ENCODE data around the gene FAM76B.

FAM76B gene

GRCh38 chr11:95739108-95739938, 50.3 kb downstream of the FAM76B start:
- TF ChIP-seq SIN3A (IDR thresholded peaks at IDR 0.05; ENCODE audit: borderline replicate concordance, insufficient read depth, low read length): no peak
- no peak for TF ChIP-seq REST (IDR thresholded peaks at IDR 0.05; ENCODE audit: insufficient read depth in 1 of 2, low read depth in 2 of 2, low read length in 2 of 2)
- no peak for TF ChIP-seq FOXP2 (optimal IDR thresholded peaks at IDR 0.05; ENCODE audit: borderline replicate concordance, extremely low read depth, extremely low read length, insufficient read depth)
- no peak for TF ChIP-seq TAF1 (IDR thresholded peaks at IDR 0.05; ENCODE audit: borderline replicate concordance, insufficient read depth, low read length)
- TF ChIP-seq POLR2AphosphoS5 (IDR thresholded peaks at IDR 0.05; ENCODE audit: low read depth, low read length): no peak

GRCh38 chr11:95736809-95737208, 52.8 kb downstream of the FAM76B start:
- TF ChIP-seq FOXP2 (optimal IDR thresholded peaks at IDR 0.05; ENCODE audit: borderline replicate concordance, extremely low read depth, extremely low read length, insufficient read depth): no peak
- TF ChIP-seq REST (IDR thresholded peaks at IDR 0.05; ENCODE audit: insufficient read depth in 1 of 2, low read depth in 2 of 2, low read length in 2 of 2): no peak
- TF ChIP-seq SIN3A (IDR thresholded peaks at IDR 0.05; ENCODE audit: borderline replicate concordance, insufficient read depth, low read length): no peak
- no peak for TF ChIP-seq POLR2AphosphoS5 (IDR thresholded peaks at IDR 0.05; ENCODE audit: low read depth, low read length)
- no peak for TF ChIP-seq TAF1 (IDR thresholded peaks at IDR 0.05; ENCODE audit: borderline replicate concordance, insufficient read depth, low read length)

- no peak for TF ChIP-seq POLR2AphosphoS5 (IDR thresholded peaks at IDR 0.05; ENCODE audit: low read depth, low read length)
- TF ChIP-seq TAF1 (IDR thresholded peaks at IDR 0.05; ENCODE audit: borderline replicate concordance, insufficient read depth, low read length): no peak
- TF ChIP-seq FOXP2 (optimal IDR thresholded peaks at IDR 0.05; ENCODE audit: borderline replicate concordance, extremely low read depth, extremely low read length, insufficient read depth): no peak
- no peak for TF ChIP-seq REST (IDR thresholded peaks at IDR 0.05; ENCODE audit: insufficient read depth in 1 of 2, low read depth in 2 of 2, low read length in 2 of 2)
- no peak for TF ChIP-seq SIN3A (IDR thresholded peaks at IDR 0.05; ENCODE audit: borderline replicate concordance, insufficient read depth, low read length)
Measured at GRCh38 chr11:95736355-95736754, 53.2 kb downstream of the FAM76B start.

- no peak for TF ChIP-seq SIN3A (IDR thresholded peaks at IDR 0.05; ENCODE audit: borderline replicate concordance, insufficient read depth, low read length)
- TF ChIP-seq FOXP2 (optimal IDR thresholded peaks at IDR 0.05; ENCODE audit: borderline replicate concordance, extremely low read depth, extremely low read length, insufficient read depth): no peak
- no peak for TF ChIP-seq TAF1 (IDR thresholded peaks at IDR 0.05; ENCODE audit: borderline replicate concordance, insufficient read depth, low read length)
- no peak for TF ChIP-seq REST (IDR thresholded peaks at IDR 0.05; ENCODE audit: insufficient read depth in 1 of 2, low read depth in 2 of 2, low read length in 2 of 2)
- no peak for TF ChIP-seq POLR2AphosphoS5 (IDR thresholded peaks at IDR 0.05; ENCODE audit: low read depth, low read length)
Measured at GRCh38 chr11:95734009-95734572, 55.5 kb downstream of the FAM76B start.

All from PFSK-1 (cell line).